H9 (cell line): ENCODE results near the gene RPA1. TPM values are rescaled to one million over a fixed set of nuclear protein-coding genes. Genes with fewer than 3 reads are reported as not detected.

ENCODE experiments used
- DNase-seq: peaks from one replicate; pipeline ENCODE4 v3.0.0-alpha.2; 2017
- H2AFZ ChIP-seq: one replicate; pipeline ENCODE4 v1.6.1; 2013; ENCODE audit warnings: mild to moderate bottlenecking, low read length, control low read depth, moderate library complexity
- H2AK5ac ChIP-seq: 2 replicates; pipeline ENCODE4 v1.6.1; 2013; ENCODE audit warnings: low read length, control low read depth, mixed read lengths; ENCODE audit not compliant: insufficient read length
- H2BK120ac ChIP-seq: one replicate; pipeline ENCODE4 v1.6.1; 2013; ENCODE audit warnings: low read depth, mild to moderate bottlenecking, low read length, control low read depth, inconsistent platforms; ENCODE audit not compliant: poor library complexity, severe bottlenecking
- H2BK12ac ChIP-seq: 2 replicates; pipeline ENCODE4 v1.6.1; 2013; ENCODE audit warnings: low read length, control low read depth, mixed read lengths, low read depth; ENCODE audit not compliant: insufficient read length
- H2BK15ac ChIP-seq: 2 replicates; pipeline ENCODE4 v1.6.1; 2013; ENCODE audit warnings: low read depth, low read length, control low read depth
- H2BK20ac ChIP-seq: one replicate; pipeline ENCODE4 v1.6.1; 2013; ENCODE audit warnings: low read depth, mild to moderate bottlenecking, low read length, control low read depth, inconsistent platforms; ENCODE audit not compliant: poor library complexity, severe bottlenecking
- H2BK5ac ChIP-seq: 2 replicates; pipeline ENCODE4 v1.6.1; 2013; ENCODE audit warnings: low read length, control low read depth, mixed read lengths; ENCODE audit not compliant: insufficient read length
- H3K14ac ChIP-seq: 2 replicates; pipeline ENCODE4 v1.6.1; 2013; ENCODE audit warnings: low read length, control low read depth; ENCODE audit not compliant: insufficient read depth
- H3K18ac ChIP-seq: 2 replicates; pipeline ENCODE4 v1.6.1; 2013; ENCODE audit warnings: low read depth, mild to moderate bottlenecking, mixed read lengths, low read length, control low read depth; ENCODE audit not compliant: insufficient read length
- H3K23ac ChIP-seq: 2 replicates; pipeline ENCODE4 v1.6.1; 2013; ENCODE audit warnings: low read length, control low read depth, mixed read lengths, low read depth; ENCODE audit not compliant: insufficient read length
- H3K23me2 ChIP-seq: 2 replicates; pipeline ENCODE4 v1.6.1; 2013; ENCODE audit warnings: low read depth, mild to moderate bottlenecking, mixed read lengths, low read length, control low read depth; ENCODE audit not compliant: insufficient read length, poor library complexity, severe bottlenecking
- H3K27ac ChIP-seq: 2 replicates; pipeline ENCODE4 v1.5.1; 2013; ENCODE audit warnings: low read length, control low read depth, mixed read lengths, low read depth; ENCODE audit not compliant: insufficient read length
- H3K27me3 ChIP-seq: 2 replicates; pipeline ENCODE4 v1.6.1; 2013; ENCODE audit warnings: low read length, control low read depth, inconsistent platforms; ENCODE audit not compliant: insufficient read depth
- H3K4ac ChIP-seq: 2 replicates; pipeline ENCODE4 v1.6.1; 2013; ENCODE audit warnings: low read depth, mild to moderate bottlenecking, control low read depth, inconsistent platforms, low read length, moderate library complexity
- H3K4me1 ChIP-seq: 2 replicates; pipeline ENCODE4 v1.6.1; 2013; ENCODE audit warnings: low read length, control low read depth, inconsistent platforms; ENCODE audit not compliant: insufficient read depth
- H3K4me2 ChIP-seq: 2 replicates; pipeline ENCODE4 v1.6.1; 2013; ENCODE audit warnings: low read length, control low read depth, mixed read lengths; ENCODE audit not compliant: insufficient read length, insufficient read depth
- H3K56ac ChIP-seq: 2 replicates; pipeline ENCODE4 v1.6.1; 2013; ENCODE audit warnings: low read depth, mild to moderate bottlenecking, mixed read lengths, low read length, control low read depth; ENCODE audit not compliant: insufficient read length
- H3K79me1 ChIP-seq: 2 replicates; pipeline ENCODE4 v1.6.1; 2013; ENCODE audit warnings: low read depth, mild to moderate bottlenecking, moderate library complexity, low read length, control low read depth, inconsistent platforms; ENCODE audit not compliant: insufficient read depth, poor library complexity, severe bottlenecking
- H3K79me2 ChIP-seq: 2 replicates; pipeline ENCODE4 v1.6.1; 2013; ENCODE audit warnings: low read length, control low read depth, inconsistent platforms; ENCODE audit not compliant: insufficient read depth
- H3K9ac ChIP-seq: 2 replicates; pipeline ENCODE4 v1.6.1; 2013; ENCODE audit warnings: low read length, control low read depth, mixed read lengths; ENCODE audit not compliant: insufficient read length; ENCODE audit errors: extremely low read depth
- H3K9me3 ChIP-seq: one replicate; pipeline ENCODE4 v1.6.1; 2013; ENCODE audit warnings: low read depth, low read length, inconsistent platforms; ENCODE audit not compliant: control insufficient read depth
- H3T11ph ChIP-seq: one replicate; pipeline ENCODE4 v1.6.1; 2013; ENCODE audit warnings: mild to moderate bottlenecking, low read length, control low read depth, inconsistent platforms
- H4K20me1 ChIP-seq: one replicate; pipeline ENCODE4 v1.6.1; 2013; ENCODE audit not compliant: control insufficient read depth, insufficient read length, insufficient read depth
- H4K5ac ChIP-seq: 2 replicates; pipeline ENCODE4 v1.6.1; 2013; ENCODE audit warnings: low read depth, mild to moderate bottlenecking, mixed read lengths, low read length, control low read depth; ENCODE audit not compliant: insufficient read length
- H4K8ac ChIP-seq: replicated peaks from 2 replicates; pipeline ENCODE4 v1.6.1; 2013; ENCODE audit warnings: low read length, control low read depth, mixed read lengths, low read depth; ENCODE audit not compliant: insufficient read length
- H4K91ac ChIP-seq: 2 replicates; pipeline ENCODE4 v1.6.1; 2013; ENCODE audit warnings: low read depth, mild to moderate bottlenecking, moderate library complexity, mixed read lengths, low read length, control low read depth; ENCODE audit not compliant: insufficient read length
- H3K27ac Mint-ChIP-seq, 3 experiments: 2 replicates in 2 of 3; 3 replicates in 1 of 3; pipeline ENCODE4 v1.8.0; 2020 to 2021; ENCODE audit warnings: mixed read lengths in 3 of 3, mild to moderate bottlenecking in 1 of 3, moderate library complexity in 1 of 3
- H3K27me3 Mint-ChIP-seq: 2 replicates; pipeline ENCODE4 v1.8.0; 2021; ENCODE audit warnings: low read depth, mild to moderate bottlenecking, moderate library complexity, mixed read lengths
- H3K36me3 Mint-ChIP-seq, 3 experiments: 2 replicates in 2 of 3; 3 replicates in 1 of 3; pipeline ENCODE4 v1.8.0; 2020 to 2021; ENCODE audit warnings: low read depth in 3 of 3, mixed read lengths in 3 of 3; ENCODE audit not compliant: insufficient read depth in 1 of 3
- H3K4me1 Mint-ChIP-seq, 2 experiments: 2 replicates each; pipeline ENCODE4 v1.8.0; 2020; ENCODE audit warnings: mixed read lengths in 2 of 2
- H3K4me3 Mint-ChIP-seq, 2 experiments: 2 replicates in 1 of 2; 3 replicates in 1 of 2; pipeline ENCODE4 v1.8.0; 2020 to 2021; ENCODE audit warnings: mild to moderate bottlenecking in 2 of 2, mixed read lengths in 2 of 2, moderate library complexity in 1 of 2
- H3K9me3 Mint-ChIP-seq, 2 experiments: 2 replicates in 1 of 2; 3 replicates in 1 of 2; pipeline ENCODE4 v1.8.0; 2020; ENCODE audit warnings: mild to moderate bottlenecking in 2 of 2, mixed read lengths in 2 of 2, moderate library complexity in 1 of 2
- WGBS: extraction: QIAGEN DNeasy Blood & Tissue Kit; methylation state at CpG from one replicate; pipeline ENCODE4 v1.1.7; 2013; ENCODE audit warnings: missing lambda C conversion rate, low lambda C conversion rate, mixed read lengths; ENCODE audit not compliant: insufficient read length; ENCODE audit errors: extremely low coverage; 5-methylcytosine and 5-hydroxymethylcytosine counted together
- total RNA-seq: library from RNA; stranded (reverse); gene quantifications from 2 replicates; pipeline ENCODE4 v1.2.1, GENCODE V29; 2021
- TF ChIP-seq, protein P1 (sequence below): fragments of 200-600 bp; sonication (generic); conservative IDR thresholded peaks from 3 replicates; pipeline ENCODE4 v1.8.0; 2021; ENCODE audit warnings: antibody characterized with exemption, mild to moderate bottlenecking

RPA1 gene
- total RNA-seq, 1 experiment from 2014 or later, result 215 TPM

DNA sequence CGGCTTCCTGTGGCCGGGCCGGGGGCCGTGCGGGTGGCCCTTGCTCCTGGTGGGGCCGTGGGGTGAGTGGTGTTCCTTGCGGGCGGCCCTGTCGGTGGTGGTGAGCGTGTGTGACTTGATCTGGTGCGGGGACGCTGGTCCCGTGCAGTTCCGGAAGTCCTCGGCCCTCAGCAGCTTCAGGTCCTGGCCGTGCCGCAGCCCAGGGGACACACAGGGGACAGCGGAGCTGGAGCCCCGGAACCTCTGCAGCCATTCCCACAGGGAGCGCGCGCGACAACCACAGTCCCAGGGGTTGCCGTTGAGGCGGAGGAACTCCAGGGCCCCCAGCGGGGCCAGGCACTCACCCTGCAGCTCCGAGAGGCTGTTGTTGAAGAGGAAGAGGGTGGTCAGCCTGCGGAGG, 107.0 kb downstream of the RPA1 start:
- Histone ChIP-seq H3K23me2 (peaks cover 6% of the 10 kb centered on the region), H3K9ac (no peak overlapping the region), H2BK120ac (no peak overlapping the region), H2BK5ac (no peak overlapping the region), H3K23ac (no peak overlapping the region), H3K4me1 (no peaks in the 10 kb centered on the region), H4K5ac (no peak overlapping the region), H2BK12ac (no peak overlapping the region), H2AK5ac (no peak overlapping the region), H3T11ph (no peak overlapping the region), H2BK20ac (no peak overlapping the region), H2BK15ac (no peak overlapping the region), H2AFZ (no peak overlapping the region), H3K27me3 (no peaks in the 10 kb centered on the region), H4K20me1 (no peaks in the 10 kb centered on the region), H4K91ac (no peak overlapping the region), H3K9me3 (no peaks in the 10 kb centered on the region), H3K27ac (no peak overlapping the region), H3K56ac (no peak overlapping the region), H3K79me1 (no peaks in the 10 kb centered on the region), H3K79me2 (no peaks in the 10 kb centered on the region), H3K14ac (no peak overlapping the region), H3K4me2 (no peak overlapping the region), H3K4ac (no peak overlapping the region), H3K18ac (no peak overlapping the region), H4K8ac (no peak overlapping the region)
- H3K27ac Mint-ChIP-seq, result no peak overlapping the region
- H3K36me3 Mint-ChIP-seq, result no peaks in the 10 kb centered on the region
- peaks cover 23% of the 10 kb centered on the region for H3K27me3 Mint-ChIP-seq
- no CpG with 5 or more reads among the region's 28 CpGs for WGBS
- TF ChIP-seq, protein P1, sequence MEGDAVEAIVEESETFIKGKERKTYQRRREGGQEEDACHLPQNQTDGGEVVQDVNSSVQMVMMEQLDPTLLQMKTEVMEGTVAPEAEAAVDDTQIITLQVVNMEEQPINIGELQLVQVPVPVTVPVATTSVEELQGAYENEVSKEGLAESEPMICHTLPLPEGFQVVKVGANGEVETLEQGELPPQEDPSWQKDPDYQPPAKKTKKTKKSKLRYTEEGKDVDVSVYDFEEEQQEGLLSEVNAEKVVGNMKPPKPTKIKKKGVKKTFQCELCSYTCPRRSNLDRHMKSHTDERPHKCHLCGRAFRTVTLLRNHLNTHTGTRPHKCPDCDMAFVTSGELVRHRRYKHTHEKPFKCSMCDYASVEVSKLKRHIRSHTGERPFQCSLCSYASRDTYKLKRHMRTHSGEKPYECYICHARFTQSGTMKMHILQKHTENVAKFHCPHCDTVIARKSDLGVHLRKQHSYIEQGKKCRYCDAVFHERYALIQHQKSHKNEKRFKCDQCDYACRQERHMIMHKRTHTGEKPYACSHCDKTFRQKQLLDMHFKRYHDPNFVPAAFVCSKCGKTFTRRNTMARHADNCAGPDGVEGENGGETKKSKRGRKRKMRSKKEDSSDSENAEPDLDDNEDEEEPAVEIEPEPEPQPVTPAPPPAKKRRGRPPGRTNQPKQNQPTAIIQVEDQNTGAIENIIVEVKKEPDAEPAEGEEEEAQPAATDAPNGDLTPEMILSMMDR, result no peak
- H3K4me3 Mint-ChIP-seq, result no peak overlapping the region
- H3K4me1 Mint-ChIP-seq, result peaks cover 5 to 9% of the 10 kb centered on the region in 2 experiments
- peak; percentile 55 for DNase-seq
- no peaks in the 10 kb centered on the region for H3K9me3 Mint-ChIP-seq
